Dedifferentiated amniotic fluid mesenchymal stem cell (primary cell): Measurements from ENCODE around the gene DHH.
A peak's percentile ranks its signal among the peaks of the same experiment; 100 is the strongest.
"Not testable (repeated sequence)": the region's sequence is repeated elsewhere in the genome, so short reads cannot be mapped to it uniquely, and the experiment has no call there.

Experiments
- DNase-seq: peaks from one replicate; pipeline ENCODE4 v3.0.0-alpha.2; 2016; ENCODE audit errors: extremely low spot score

The DHH gene

DNA sequence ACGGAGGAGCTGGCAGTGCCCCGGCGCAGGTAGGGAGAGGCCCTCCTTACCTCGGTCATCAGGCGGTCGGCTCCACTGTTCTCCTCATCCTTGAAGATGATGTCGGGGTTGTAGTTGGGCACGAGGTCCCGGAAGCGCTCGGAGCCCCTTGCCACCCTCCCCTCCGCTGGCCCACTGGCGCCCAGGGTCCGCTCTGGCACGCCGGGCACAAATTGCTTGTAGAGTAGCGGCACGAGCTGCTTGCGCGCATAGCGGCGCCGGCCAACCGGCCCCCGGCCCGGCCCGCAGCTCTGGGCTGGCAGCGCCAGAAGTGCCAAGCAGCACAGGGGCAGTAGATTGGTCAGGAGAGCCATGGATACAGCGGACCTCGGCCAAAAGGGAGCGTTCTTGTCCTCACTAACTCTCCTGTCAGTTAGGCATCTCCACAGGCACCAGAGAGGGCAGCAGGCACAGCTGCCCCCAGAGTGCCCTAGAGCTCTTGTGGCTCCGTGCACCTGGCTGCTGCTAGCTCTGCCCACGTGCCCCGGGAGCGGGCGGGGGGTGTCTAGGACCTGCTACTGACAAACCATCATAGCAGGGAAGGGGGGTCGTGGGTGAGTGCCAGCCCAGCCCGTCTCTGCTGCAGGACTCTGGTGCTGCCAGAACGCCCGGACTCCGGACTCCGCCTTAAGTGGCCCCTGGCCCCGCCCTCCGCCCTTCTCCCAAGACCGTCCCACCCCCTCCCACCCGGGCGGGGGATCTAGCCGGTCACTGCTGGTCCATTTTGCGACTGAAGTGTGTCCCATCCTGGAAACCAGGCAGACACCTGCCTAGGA is at the start of gene DHH:
DHH (minus strand) TSS at position 642 of the 815 bp plus-strand sequence; CDS start at position 353, 289 bp downstream.
- no peak for DNase-seq

GRCh38 chr12:49144384-49144783 is 49.8 kb upstream of the DHH start:
- no peak for DNase-seq

- DNase-seq: no peak
Measured at GRCh38 chr12:49138999-49139398, 44.4 kb upstream of the DHH start.

- DNase-seq: no peak
Measured at GRCh38 chr12:49138587-49138986, 44.0 kb upstream of the DHH start.

- no peak for DNase-seq
Measured at GRCh38 chr12:49137476-49137875, 42.9 kb upstream of the DHH start.

GRCh38 chr12:49136997-49137396 is 42.4 kb upstream of the DHH start:
- DNase-seq: not testable (repeated sequence)

DNA sequence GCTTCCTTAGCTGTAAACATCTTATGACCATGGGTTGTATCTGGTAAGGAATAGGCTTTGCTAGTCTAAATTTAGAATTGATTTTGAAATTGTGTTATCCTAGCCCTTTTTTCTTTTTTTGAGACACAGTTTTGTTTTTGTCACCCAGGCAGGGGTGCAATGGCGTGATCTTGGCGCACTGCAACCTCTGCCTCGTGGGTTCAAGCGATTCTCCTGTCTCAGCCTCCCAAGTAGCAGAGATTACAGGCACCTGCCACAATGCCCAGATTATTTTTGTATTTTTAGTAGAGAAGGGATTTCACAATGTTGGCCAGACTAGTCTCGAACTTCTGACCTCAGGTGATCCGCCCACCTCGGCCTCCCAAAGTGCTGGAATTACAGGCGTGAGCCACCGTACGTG is 39.0 kb upstream of the DHH start:
- DNase-seq: no peak

- no peak for DNase-seq
Measured at GRCh38 chr12:49133014-49133413, 38.4 kb upstream of the DHH start.

GRCh38 chr12:49131894-49132461 is 37.4 kb upstream of the DHH start:
- peak; percentile 58 for DNase-seq

DNA sequence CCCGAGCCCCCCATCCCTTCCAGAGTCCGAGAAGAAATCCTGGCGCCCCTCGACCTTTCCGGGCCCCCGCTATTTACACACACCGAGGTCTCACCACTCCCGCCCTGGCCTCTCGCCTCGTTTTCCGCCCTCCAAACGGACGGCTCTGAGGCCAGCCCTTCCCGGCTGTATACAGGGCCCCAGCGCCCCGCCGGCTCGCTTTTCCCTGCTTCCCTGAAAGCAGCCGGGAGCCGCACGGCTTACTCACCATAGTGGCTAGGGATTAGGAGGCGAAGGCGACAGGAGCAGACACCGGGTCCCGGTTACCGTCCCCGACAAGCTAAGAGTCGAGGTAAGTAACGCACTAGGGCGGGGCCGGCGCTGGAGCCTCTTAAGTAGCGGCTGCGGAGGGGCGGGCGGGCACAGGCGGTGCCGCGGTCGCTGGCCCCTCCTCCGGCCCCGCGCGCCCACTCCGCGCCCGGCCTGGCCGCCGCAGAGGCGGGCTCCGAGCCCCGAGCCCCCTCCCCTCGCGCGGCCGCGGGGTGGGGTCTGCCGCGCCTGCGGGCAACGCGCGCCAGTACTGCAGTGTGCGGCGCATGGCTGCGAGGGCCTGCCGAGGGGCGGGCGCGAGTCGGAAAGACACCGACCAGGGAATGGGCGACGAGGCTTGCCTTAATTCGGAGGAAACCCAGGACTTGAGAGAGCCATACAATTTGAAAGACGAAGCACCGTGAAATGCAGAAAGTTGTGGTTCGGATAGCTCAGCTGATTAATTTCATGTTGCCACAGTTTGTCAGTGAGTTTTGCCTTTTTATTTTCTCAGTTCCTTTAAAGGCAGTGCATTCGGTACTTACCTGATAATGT is 36.7 kb upstream of the DHH start, which contains the start of gene TUBA1B:
TUBA1B (minus strand) TSS at position 345 of the 843 bp plus-strand sequence; CDS start at position 250, 95 bp downstream.
- peak; percentile 74 for DNase-seq

- DNase-seq: peak; percentile 91
Measured at GRCh38 chr12:49130151-49131050, 35.8 kb upstream of the DHH start.

- DNase-seq: no peak
Measured at GRCh38 chr12:49129332-49130150, 34.9 kb upstream of the DHH start.

DNA sequence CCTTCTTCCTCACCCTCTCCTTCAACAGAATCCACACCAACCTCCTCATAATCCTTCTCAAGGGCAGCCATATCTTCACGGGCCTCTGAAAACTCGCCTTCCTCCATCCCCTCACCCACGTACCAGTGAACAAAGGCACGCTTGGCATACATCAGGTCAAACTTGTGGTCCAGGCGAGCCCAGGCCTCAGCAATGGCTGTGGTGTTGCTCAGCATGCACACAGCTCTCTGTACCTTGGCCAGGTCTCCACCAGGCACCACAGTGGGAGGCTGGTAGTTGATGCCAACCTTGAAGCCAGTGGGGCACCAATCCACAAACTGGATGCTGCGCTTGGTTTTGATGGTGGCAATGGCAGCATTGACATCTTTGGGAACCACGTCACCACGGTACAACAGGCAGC is 33.4 kb upstream of the DHH start:
- not testable (repeated sequence) for DNase-seq

GRCh38 chr12:49126852-49127763 is 32.5 kb upstream of the DHH start:
- no peak for DNase-seq

- peak; percentile 62 for DNase-seq
Measured at GRCh38 chr12:49121047-49121696, 26.6 kb upstream of the DHH start.

- DNase-seq: no peak
Measured at GRCh38 chr12:49111206-49111605, 16.6 kb upstream of the DHH start.

DNA sequence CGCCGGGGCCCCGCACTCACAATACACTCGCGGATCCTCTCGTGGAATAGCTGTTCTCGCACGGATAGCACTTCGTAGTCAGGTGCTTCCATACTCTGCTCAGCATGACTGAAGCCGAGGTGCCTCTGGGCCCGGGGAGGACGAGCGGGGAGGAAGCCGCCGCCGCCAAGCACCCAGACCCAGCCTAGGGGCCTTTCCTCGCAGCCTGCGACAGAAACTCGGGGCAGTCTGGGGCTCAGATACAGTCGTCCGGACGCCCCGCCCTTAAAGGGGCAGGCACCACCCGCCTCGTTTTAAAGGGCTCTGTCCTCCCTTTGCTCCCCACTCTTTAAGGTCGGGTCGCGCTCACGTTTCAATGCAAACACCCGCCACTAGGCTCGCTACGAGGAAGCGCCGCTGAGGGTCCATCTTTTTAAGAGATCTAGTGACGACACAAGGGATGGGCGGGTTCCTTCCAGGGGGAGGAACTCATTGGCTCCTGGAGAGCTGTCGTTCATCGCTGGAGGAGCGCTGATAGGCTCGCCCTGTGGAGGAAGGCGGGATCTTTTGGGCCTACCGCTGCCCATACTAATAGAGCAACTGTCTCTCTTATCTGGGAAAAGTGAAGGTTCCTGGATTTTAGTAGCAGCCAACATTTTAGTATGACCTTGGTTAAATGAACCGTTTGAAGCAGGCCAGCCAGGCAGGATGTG is 16.0 kb upstream of the DHH start, which contains the start of gene LMBR1L:
LMBR1L (minus strand) TSS at position 384 of the 692 bp plus-strand sequence; CDS start at position 92, 292 bp downstream.
- DNase-seq: peak; percentile 100
